HepG2 (cell line): ENCODE data around the gene ASAP2. TPM values are rescaled to one million over a fixed set of nuclear protein-coding genes. Genes with fewer than 3 reads are reported as not detected.

Source experiments
- BHLHE40 ChIP-seq: IDR thresholded peaks from 2 replicates; pipeline ENCODE4 v1.6.1; 2011; ENCODE audit warnings: low read length, improper control_type of control experiment
- FOXP4 ChIP-seq: sonication (generic); formaldehyde crosslinking; IDR thresholded peaks from 2 replicates; pipeline ENCODE4 v1.4.0; 2020; ENCODE audit warnings: missing genetic modification reagents
- GABPB1 ChIP-seq: IDR thresholded peaks from 2 replicates; pipeline ENCODE4 v1.6.1; 2016; ENCODE audit warnings: mild to moderate bottlenecking, missing genetic modification reagents, moderate library complexity, missing compliant biosample characterization
- HNRNPL ChIP-seq: fragments of 200-400 bp; formaldehyde crosslinking; IDR thresholded peaks from 2 replicates; pipeline ENCODE4 v1.6.1; 2017; ENCODE audit warnings: mild to moderate bottlenecking, low read depth, low read length
- HOXD1 ChIP-seq: sonication (generic); formaldehyde crosslinking; IDR thresholded peaks from 2 replicates; pipeline ENCODE4 v1.5.0; 2020; ENCODE audit warnings: missing genetic modification reagents
- RXRB ChIP-seq: IDR thresholded peaks from 2 replicates; pipeline ENCODE4 v1.6.1; 2016; ENCODE audit warnings: borderline replicate concordance, missing genetic modification reagents, missing compliant biosample characterization
- TOPORS ChIP-seq: sonication (generic); formaldehyde crosslinking; IDR thresholded peaks from 2 replicates; pipeline ENCODE4 v1.8.0; 2023; ENCODE audit warnings: mild to moderate bottlenecking, missing genetic modification reagents
- ZBTB33 ChIP-seq: sonication (generic); formaldehyde crosslinking; IDR thresholded peaks from 2 replicates; pipeline ENCODE4 v1.4.0; 2020; ENCODE audit warnings: missing genetic modification reagents
- ZC3H4 ChIP-seq: sonication (generic); formaldehyde crosslinking; IDR thresholded peaks from 2 replicates; pipeline ENCODE4 v1.4.0; 2020; ENCODE audit warnings: missing genetic modification reagents, borderline replicate concordance
- ZNF101 ChIP-seq: sonication (generic); formaldehyde crosslinking; IDR thresholded peaks from 2 replicates; pipeline ENCODE4 v1.4.0; 2020; ENCODE audit warnings: mild to moderate bottlenecking, low read depth, missing genetic modification reagents, borderline replicate concordance
- ZNF205 ChIP-seq: IDR thresholded peaks from 2 replicates; pipeline ENCODE4 v1.6.1; 2018; ENCODE audit warnings: missing biosample characterization, missing genetic modification reagents
- ZNF44 ChIP-seq: sonication (generic); formaldehyde crosslinking; IDR thresholded peaks from 2 replicates; pipeline ENCODE4 v1.5.1; 2020; ENCODE audit warnings: mild to moderate bottlenecking, missing genetic modification reagents
- ZNF441 ChIP-seq: sonication (generic); formaldehyde crosslinking; IDR thresholded peaks from 2 replicates; pipeline ENCODE4 v1.7.0; 2021; ENCODE audit warnings: missing genetic modification reagents, borderline replicate concordance
- ZNF713 ChIP-seq: sonication (generic); formaldehyde crosslinking; IDR thresholded peaks from 2 replicates; pipeline ENCODE4 v1.4.0; 2020; ENCODE audit warnings: mild to moderate bottlenecking, missing genetic modification reagents
- ZSCAN9 ChIP-seq: IDR thresholded peaks from 2 replicates; pipeline ENCODE4 v1.6.1; 2016; ENCODE audit warnings: borderline replicate concordance
- polyA plus RNA-seq, 8 experiments: library from polyadenylated mRNA; depleted of rRNA in 3 of 8; stranded (reverse) in 7 of 8; unstranded in 1 of 8; fragments of >200 nt; fragmentation: Illumina TruSeq in 4 of 8; extraction: Trizol in 4 of 8; gene quantifications; 2 replicates each; pipeline versions ENCODE4 v1.2.1 to v1.2.3, GENCODE V29; 2011 to 2016; ENCODE audit warnings: low read depth in 4 of 8, missing spikeins in 1 of 8, mixed read lengths in 1 of 8; ENCODE audit not compliant: insufficient read depth in 1 of 8
- total RNA-seq, 5 experiments: library from RNA; depleted of rRNA; stranded (reverse); fragments of >200 nt; fragmentation: Illumina TruSeq; extraction: Trizol; gene quantifications; 2 replicates each; pipeline ENCODE4 v1.2.3, GENCODE V29; 2016; ENCODE audit warnings: low read depth in 1 of 5
- TF ChIP-seq, protein P1 (sequence below): sonication (generic); formaldehyde crosslinking; conservative IDR thresholded peaks from 2 replicates; pipeline ENCODE4 v1.8.0; 2022; ENCODE audit warnings: low read depth, missing genetic modification reagents
- TF ChIP-seq, protein P2 (sequence below): sonication (generic); formaldehyde crosslinking; IDR thresholded peaks from 2 replicates; pipeline ENCODE4 v1.5.0; 2020; ENCODE audit warnings: mild to moderate bottlenecking, missing genetic modification reagents
- TF ChIP-seq, protein P3 (sequence below): sonication (generic); formaldehyde crosslinking; IDR thresholded peaks from 2 replicates; pipeline ENCODE4 v1.4.0; 2020; ENCODE audit warnings: mild to moderate bottlenecking, missing genetic modification reagents

ASAP2 gene
- total and polyA plus RNA-seq, 2 of the 13 experiments (the other 11 are each of a cell fraction or from before 2014, with no cell fraction given) = 7.3 to 22.3 TPM

GRCh38 chr2:9205963-9206948, at the start of gene ASAP2 (continued):
- TF ChIP-seq TOPORS (CRISPR knock-in tag) (no peak), FOXP4 (CRISPR knock-in tag) (peak; percentile 13; the same call in 1 of the 2 replicates), ZNF205 (CRISPR knock-in tag) (no peak; the same call in 1 of the 2 replicates), ZNF44 (no peak), HNRNPL (no peak), ZSCAN9 (0 out of 2 replicates have a peak, but pooled peaks have one; percentile 47), ZNF101 (CRISPR knock-in tag) (no peak), ZC3H4 (CRISPR knock-in tag) (no peak), ZNF713 (CRISPR knock-in tag) (no peak), RXRB (CRISPR knock-in tag) (0 out of 2 replicates have a peak, but pooled peaks have one; percentile 29), BHLHE40 (no peak), ZBTB33 (CRISPR knock-in tag) (peak; percentile 58; the same call in 1 of the 2 replicates), HOXD1 (no peak), GABPB1 (peak; percentile 75), ZNF441 (no peak)
- TF ChIP-seq, protein P1, sequence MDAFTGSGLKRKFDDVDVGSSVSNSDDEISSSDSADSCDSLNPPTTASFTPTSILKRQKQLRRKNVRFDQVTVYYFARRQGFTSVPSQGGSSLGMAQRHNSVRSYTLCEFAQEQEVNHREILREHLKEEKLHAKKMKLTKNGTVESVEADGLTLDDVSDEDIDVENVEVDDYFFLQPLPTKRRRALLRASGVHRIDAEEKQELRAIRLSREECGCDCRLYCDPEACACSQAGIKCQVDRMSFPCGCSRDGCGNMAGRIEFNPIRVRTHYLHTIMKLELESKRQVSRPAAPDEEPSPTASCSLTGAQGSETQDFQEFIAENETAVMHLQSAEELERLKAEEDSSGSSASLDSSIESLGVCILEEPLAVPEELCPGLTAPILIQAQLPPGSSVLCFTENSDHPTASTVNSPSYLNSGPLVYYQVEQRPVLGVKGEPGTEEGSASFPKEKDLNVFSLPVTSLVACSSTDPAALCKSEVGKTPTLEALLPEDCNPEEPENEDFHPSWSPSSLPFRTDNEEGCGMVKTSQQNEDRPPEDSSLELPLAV = no peak
- TF ChIP-seq, protein P2, sequence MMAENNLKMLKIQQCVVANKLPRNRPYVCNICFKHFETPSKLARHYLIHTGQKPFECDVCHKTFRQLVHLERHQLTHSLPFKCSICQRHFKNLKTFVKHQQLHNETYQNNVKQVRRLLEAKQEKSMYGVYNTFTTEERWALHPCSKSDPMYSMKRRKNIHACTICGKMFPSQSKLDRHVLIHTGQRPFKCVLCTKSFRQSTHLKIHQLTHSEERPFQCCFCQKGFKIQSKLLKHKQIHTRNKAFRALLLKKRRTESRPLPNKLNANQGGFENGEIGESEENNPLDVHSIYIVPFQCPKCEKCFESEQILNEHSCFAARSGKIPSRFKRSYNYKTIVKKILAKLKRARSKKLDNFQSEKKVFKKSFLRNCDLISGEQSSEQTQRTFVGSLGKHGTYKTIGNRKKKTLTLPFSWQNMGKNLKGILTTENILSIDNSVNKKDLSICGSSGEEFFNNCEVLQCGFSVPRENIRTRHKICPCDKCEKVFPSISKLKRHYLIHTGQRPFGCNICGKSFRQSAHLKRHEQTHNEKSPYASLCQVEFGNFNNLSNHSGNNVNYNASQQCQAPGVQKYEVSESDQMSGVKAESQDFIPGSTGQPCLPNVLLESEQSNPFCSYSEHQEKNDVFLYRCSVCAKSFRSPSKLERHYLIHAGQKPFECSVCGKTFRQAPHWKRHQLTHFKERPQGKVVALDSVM (CRISPR knock-in tag) = no peak
- TF ChIP-seq, protein P3, sequence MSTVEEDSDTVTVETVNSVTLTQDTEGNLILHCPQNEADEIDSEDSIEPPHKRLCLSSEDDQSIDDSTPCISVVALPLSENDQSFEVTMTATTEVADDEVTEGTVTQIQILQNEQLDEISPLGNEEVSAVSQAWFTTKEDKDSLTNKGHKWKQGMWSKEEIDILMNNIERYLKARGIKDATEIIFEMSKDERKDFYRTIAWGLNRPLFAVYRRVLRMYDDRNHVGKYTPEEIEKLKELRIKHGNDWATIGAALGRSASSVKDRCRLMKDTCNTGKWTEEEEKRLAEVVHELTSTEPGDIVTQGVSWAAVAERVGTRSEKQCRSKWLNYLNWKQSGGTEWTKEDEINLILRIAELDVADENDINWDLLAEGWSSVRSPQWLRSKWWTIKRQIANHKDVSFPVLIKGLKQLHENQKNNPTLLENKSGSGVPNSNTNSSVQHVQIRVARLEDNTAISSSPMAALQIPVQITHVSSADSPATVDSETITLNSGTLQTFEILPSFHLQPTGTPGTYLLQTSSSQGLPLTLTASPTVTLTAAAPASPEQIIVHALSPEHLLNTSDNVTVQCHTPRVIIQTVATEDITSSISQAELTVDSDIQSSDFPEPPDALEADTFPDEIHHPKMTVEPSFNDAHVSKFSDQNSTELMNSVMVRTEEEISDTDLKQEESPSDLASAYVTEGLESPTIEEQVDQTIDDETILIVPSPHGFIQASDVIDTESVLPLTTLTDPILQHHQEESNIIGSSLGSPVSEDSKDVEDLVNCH (CRISPR knock-in tag) = no peak
